Measurements from ENCODE around the gene CHAF1B. TPM values are rescaled to one million over a fixed set of nuclear protein-coding genes. Genes with fewer than 3 reads are reported as not detected.
A peak's percentile ranks its signal among the peaks of the same experiment; 100 is the strongest.

The CHAF1B gene
- total and polyA plus RNA-seq, 9 of the 15 experiments (the other 6 are each of a cell fraction or from before 2014, with no cell fraction given) = 7.5 to 36.8 (median 21.0) TPM

- TF ChIP-seq DIDO1 (tag; IDR thresholded peaks at IDR 0.05; ENCODE audit: low read depth) (no peak), SP1 (CRISPR knock-in tag; IDR thresholded peaks at IDR 0.05) (peak; percentile 75), MECOM (CRISPR knock-in tag; IDR thresholded peaks at IDR 0.05) (no peak), HNRNPLL (IDR thresholded peaks at IDR 0.05; ENCODE audit: low read depth, low read length, poor library complexity, severe bottlenecking) (no peak), MLX (CRISPR knock-in tag; conservative IDR thresholded peaks at IDR 0.05) (no peak), TRIM24 (IDR thresholded peaks at IDR 0.05) (0 out of 4 replicates have a peak, but pooled peaks of 1 of the 2 experiments have one; percentile 31), ZNF780A (CRISPR knock-in tag; IDR thresholded peaks at IDR 0.05) (no peak), ZNF668 (CRISPR knock-in tag; IDR thresholded peaks at IDR 0.05) (no peak), ZBTB49 (CRISPR knock-in tag; IDR thresholded peaks at IDR 0.05; ENCODE audit: borderline replicate concordance) (0 out of 2 replicates have a peak, but pooled peaks have one; percentile 26), KDM4B (IDR thresholded peaks at IDR 0.05; ENCODE audit: borderline replicate concordance in 2 of 2, low read depth in 1 of 2) (no peak), FOXP4 (CRISPR knock-in tag; IDR thresholded peaks at IDR 0.05; ENCODE audit: borderline replicate concordance) (no peak), KAT2B (IDR thresholded peaks at IDR 0.05; ENCODE audit: low read depth, low read length) (no peak), CREB1 (IDR thresholded peaks at IDR 0.05) (peak; percentile 75), CREB1 (CRISPR knock-in tag; IDR thresholded peaks at IDR 0.05) (peak; percentile 55; the same call in 1 of the 2 replicates), ELF1 (tag; IDR thresholded peaks at IDR 0.05) (no peak), E2F6 (IDR thresholded peaks at IDR 0.05; ENCODE audit: borderline replicate concordance in 1 of 2, extremely low read depth in 1 of 2, insufficient read depth in 1 of 2, insufficient read length in 1 of 2, low read depth in 1 of 2, low read length in 1 of 2, poor library complexity in 1 of 2, severe bottlenecking in 1 of 2) (peak; percentile 90 to 98), NFE2L1 (tag; IDR thresholded peaks at IDR 0.05; ENCODE audit: borderline replicate concordance, low read depth) (no peak), BRD4 (IDR thresholded peaks at IDR 0.05) (no peak), ID3 (CRISPR knock-in tag; IDR thresholded peaks at IDR 0.05) (no peak), ID3 (tag; IDR thresholded peaks at IDR 0.05) (no peak)
Measured at GRCh38 chr21:36385233-36386030, at the start of gene CHAF1B (continued).
